B cell (primary cell): ENCODE results near the gene TRMU. TPM values are rescaled to one million over a fixed set of nuclear protein-coding genes. Genes with fewer than 3 reads are reported as not detected.

Experiments used
- ATAC-seq: fragments of 200-7000 bp; cut with Tn5 transposase; one replicate; pipeline ENCODE4 v1.10.0; 2021; ENCODE audit warnings: low read depth, mild to moderate bottlenecking, moderate number of reproducible peaks, moderate library complexity
- CTCF ChIA-PET: fragments of 350-600 bp; sonication (Branson Sonifier 250); formaldehyde crosslinking; loops from one replicate; lab custom pipeline; 2021; ENCODE audit warnings: antibody characterized with exemption, inconsistent platforms; lab: Charles Lee
- POLR2A ChIA-PET: fragments of 350-600 bp; sonication (Branson Sonifier 250); formaldehyde crosslinking; loops from one replicate; lab custom pipeline; 2021; ENCODE audit warnings: antibody characterized with exemption; lab: Charles Lee
- DNase-seq: peaks from one replicate; pipeline ENCODE4 v3.0.0; 2013
- H2AFZ ChIP-seq: 2 replicates; pipeline ENCODE4 v1.6.1; 2012; ENCODE audit warnings: mild to moderate bottlenecking, low read depth, low read length; ENCODE audit not compliant: insufficient read depth, poor library complexity, severe bottlenecking
- H3K27ac ChIP-seq, 2 donors: 1 replicate in 1 of 2; 2 replicates in 1 of 2; pipeline ENCODE4 v1.5.1; 2012 to 2013; ENCODE audit warnings: low read length in 2 of 2, mild to moderate bottlenecking in 2 of 2, moderate library complexity in 1 of 2
- H3K27me3 ChIP-seq, 4 experiments: fragments of 200-600 bp in 1 of 4; sonication (generic) in 1 of 4; replicated peaks in 1 of 4; 1 replicate in 2 of 4; 2 replicates in 2 of 4; pipeline versions ENCODE4 v1.6.1 to v1.7.0; 2013 to 2016; ENCODE audit warnings: low read length in 3 of 4, mild to moderate bottlenecking in 2 of 4, mixed read lengths in 1 of 4, moderate library complexity in 1 of 4; ENCODE audit not compliant: insufficient read depth in 4 of 4, control insufficient read depth in 3 of 4; ENCODE audit errors: control extremely low read depth in 1 of 4
- H3K36me3 ChIP-seq, 2 experiments: replicated peaks in 1 of 2; 1 replicate in 1 of 2; 2 replicates in 1 of 2; pipeline versions ENCODE4 v1.6.1 to v1.7.1; 2013; ENCODE audit warnings: low read length in 1 of 2; ENCODE audit not compliant: insufficient read depth in 2 of 2, control insufficient read depth in 1 of 2; ENCODE audit errors: control extremely low read depth in 1 of 2, extremely low read depth in 1 of 2
- H3K4me1 ChIP-seq, 2 donors: fragments of 200-600 bp in 1 of 2; sonication (generic) in 1 of 2; 1 replicate in 1 of 2; 2 replicates in 1 of 2; pipeline versions ENCODE4 v1.5.1 to v1.6.1; 2013 to 2017; ENCODE audit warnings: low read length in 2 of 2; ENCODE audit not compliant: control insufficient read depth in 2 of 2, insufficient read depth in 2 of 2
- H3K4me2 ChIP-seq: replicated peaks from 2 replicates; pipeline ENCODE3; 2012; ENCODE audit warnings: mild to moderate bottlenecking, low read depth, low read length; ENCODE audit not compliant: poor library complexity, severe bottlenecking
- H3K4me3 ChIP-seq, 5 experiments: fragments of 200-600 bp in 1 of 5; sonication (generic) in 1 of 5; 1 replicate in 3 of 5; 2 replicates in 2 of 5; pipeline versions ENCODE4 v1.5.1 to v1.7.0; 2011 to 2016; ENCODE audit warnings: low read length in 4 of 5, mild to moderate bottlenecking in 4 of 5, low read depth in 2 of 5, control low read depth in 1 of 5, moderate library complexity in 1 of 5; ENCODE audit not compliant: insufficient read depth in 1 of 5; ENCODE audit errors: control extremely low read depth in 1 of 5, extremely low read depth in 1 of 5
- H3K79me2 ChIP-seq: fragments of 200-600 bp; sonication (generic); one replicate; pipeline ENCODE4 v1.6.0; 2016; ENCODE audit warnings: low read length; ENCODE audit not compliant: control insufficient read depth, insufficient read depth
- H3K9ac ChIP-seq: fragments of 200-600 bp; sonication (generic); 2 replicates; pipeline ENCODE4 v1.6.1; 2017; ENCODE audit warnings: mild to moderate bottlenecking, low read length, moderate library complexity
- H3K9me3 ChIP-seq, 3 donors: one replicate each; pipeline versions ENCODE4 v1.6.1 to v1.7.1; 2013; ENCODE audit warnings: low read length in 2 of 3; ENCODE audit not compliant: control insufficient read depth in 2 of 3, insufficient read depth in 1 of 3; ENCODE audit errors: control extremely low read depth in 1 of 3
- H4K20me1 ChIP-seq: 2 replicates; pipeline ENCODE4 v1.6.0; 2012; ENCODE audit warnings: mild to moderate bottlenecking, low read length; ENCODE audit not compliant: insufficient read depth, control insufficient read depth, poor library complexity, severe bottlenecking
- H3K27ac Mint-ChIP-seq: one replicate; pipeline ENCODE4 v1.8.0; 2021; ENCODE audit warnings: mixed read lengths
- H3K27me3 Mint-ChIP-seq: one replicate; pipeline ENCODE4 v1.8.0; 2021; ENCODE audit warnings: mixed read lengths
- H3K4me1 Mint-ChIP-seq: one replicate; pipeline ENCODE4 v1.8.0; 2021; ENCODE audit warnings: mixed read lengths
- H3K4me3 Mint-ChIP-seq: one replicate; pipeline ENCODE4 v1.8.0; 2021; ENCODE audit warnings: mixed read lengths
- H3K9me3 Mint-ChIP-seq: one replicate; pipeline ENCODE4 v1.8.0; 2022; ENCODE audit warnings: mixed read lengths; ENCODE audit not compliant: insufficient read depth
- CTCF ChIP-seq: fragments of 200-600 bp; IDR thresholded peaks from one replicate; pipeline ENCODE4 v1.8.0; 2022; ENCODE audit warnings: antibody characterized with exemption, mild to moderate bottlenecking
- EZH2 ChIP-seq: IDR thresholded peaks from 2 replicates; pipeline ENCODE4 v1.6.1; 2012; ENCODE audit warnings: borderline replicate concordance, low read depth, mild to moderate bottlenecking, moderate library complexity, low read length; ENCODE audit not compliant: insufficient read depth, poor library complexity, severe bottlenecking
- WGBS: methylation state at CpG from one replicate; pipeline ENCODE4 v1.1.5; 2013; ENCODE audit warnings: missing lambda C conversion rate; ENCODE audit not compliant: insufficient coverage; 5-methylcytosine and 5-hydroxymethylcytosine counted together
- intact Hi-C: fragments of 100-400 bp; cut with micrococcal nuclease; formaldehyde crosslinking; loops from one replicate; pipeline ENCODE4 v1.10.0; 2022
- polyA plus RNA-seq: library from polyadenylated mRNA; depleted of rRNA; stranded (reverse); fragments of >200 nt; gene quantifications from 2 replicates; pipeline ENCODE4 v1.2.3, GENCODE V29; 2012
- total RNA-seq, 2 donors: library from RNA; stranded (reverse); fragments of 120-200 nt in 1 of 2; gene quantifications; 1 replicate in 1 of 2; 2 replicates in 1 of 2; pipeline versions ENCODE4 v1.2.3 to v1.2.4, GENCODE V29; 2013 to 2022

The TRMU gene
- total and polyA plus RNA-seq, 2 donors (not counting 1 experiment from before 2014, with no cell fraction given) = 51.0 to 76.9 TPM

- Mint-ChIP-seq H3K4me3 (no peak overlapping the region), H3K9me3 (no peaks in the 10 kb centered on the region), H3K27me3 (no peaks in the 10 kb centered on the region), H3K4me1 (peaks cover 9% of the 10 kb centered on the region), H3K27ac (no peak overlapping the region)
- no peak overlapping the region for H3K27ac ChIP-seq
- no peak for TF ChIP-seq CTCF
- TF ChIP-seq EZH2 = no peak
- H2AFZ ChIP-seq = no peak overlapping the region
- H3K9ac ChIP-seq = no peak overlapping the region
- H3K36me3 ChIP-seq = peaks cover 0 to 56% of the 10 kb centered on the region in 2 experiments
- no peaks in the 10 kb centered on the region for H3K79me2 ChIP-seq
- no peak overlapping the region for H3K4me3 ChIP-seq
- peaks cover 0 to 6% (median 0%) of the 10 kb centered on the region in 4 experiments for H3K27me3 ChIP-seq
- H4K20me1 ChIP-seq = peaks cover 7% of the 10 kb centered on the region
- intact Hi-C loops = loop anchor here (10.0 kb wide), 1 partner anchor 74 kb away; no protein-coding TSS in a partner anchor
- ChIA-PET POLR2A (no interaction called here), CTCF (no interaction called here)
- no peak for ATAC-seq
- H3K9me3 ChIP-seq = no peaks in the 10 kb centered on the region
- peaks cover 0 to 27% of the 10 kb centered on the region in 2 donors for H3K4me1 ChIP-seq
- no peak for DNase-seq
- no peak overlapping the region for H3K4me2 ChIP-seq
- whole genome bisulfite sequencing = 94% methylated on average over 2 of the region's 10 CpGs
Observed at GRCh38 chr22:46360891-46361290, 25.4 kb downstream of the TRMU start.

GRCh38 chr22:46361826-46362202, 26.3 kb downstream of the TRMU start:
- intact Hi-C loops = loop anchor here (10.0 kb wide), 1 partner anchor 73 kb away; no protein-coding TSS in a partner anchor
- CTCF ChIA-PET = no interaction called here
- Mint-ChIP-seq H3K4me1 (peaks cover 9% of the 10 kb centered on the region), H3K4me3 (no peak overlapping the region), H3K27ac (peak overlapping the region; percentile 32), H3K9me3 (no peaks in the 10 kb centered on the region), H3K27me3 (no peaks in the 10 kb centered on the region)
- no peak for ATAC-seq
- no peak overlapping the region for H3K4me3 ChIP-seq
- H3K4me2 ChIP-seq = no peak overlapping the region
- peaks cover 0 to 48% of the 10 kb centered on the region in 2 experiments for H3K36me3 ChIP-seq
- 87% methylated on average over 9 of the region's 11 CpGs for WGBS
- peaks cover 0 to 3% (median 0%) of the 10 kb centered on the region in 3 donors for H3K9me3 ChIP-seq
- no peak overlapping the region for H2AFZ ChIP-seq
- no peak overlapping the region for H3K27ac ChIP-seq
- no peak for DNase-seq
- TF ChIP-seq EZH2 (no peak), CTCF (no peak)
- H3K27me3 ChIP-seq = peaks cover 0 to 6% (median 0%) of the 10 kb centered on the region in 4 experiments
- H3K4me1 ChIP-seq = peaks cover 0 to 24% of the 10 kb centered on the region in 2 donors
- POLR2A ChIA-PET = no interaction called here
- no peaks in the 10 kb centered on the region for H3K79me2 ChIP-seq
- peaks cover 6% of the 10 kb centered on the region for H4K20me1 ChIP-seq
- no peak overlapping the region for H3K9ac ChIP-seq
